Measurements from ENCODE around the gene REXO4. TPM values are rescaled to one million over a fixed set of nuclear protein-coding genes. Genes with fewer than 3 reads are reported as not detected.

Gene REXO4
- total and polyA plus RNA-seq, 2 of the 13 experiments (the other 11 are each of a cell fraction or from before 2014, with no cell fraction given), result 18.5 to 30.4 TPM

- no TSS peak for BruUV-seq (replicated peaks)
- POLR2A ChIA-PET, result interaction anchor here (1.6 to 3.3 kb wide), 2 partner anchors 11 to 33 kb away, joined by 3 to 16 read pairs; partner anchors contain the start of genes MED22 and RPL7A
- Histone ChIP-seq H3K9ac (ENCODE audit: insufficient read depth, low read depth, low read length) (no peak overlapping the region), H3K27ac (ENCODE audit: extremely low read length, insufficient read depth, low read length) (no peak overlapping the region), H4K20me1 (ENCODE audit: insufficient read depth, low read length) (no peaks in the 10 kb centered on the region), H2AFZ (ENCODE audit: low read length) (no peak overlapping the region), H3K27me3 (ENCODE audit: control insufficient read depth in 1 of 2, insufficient read depth in 2 of 2, low read length in 2 of 2) (no peaks in the 10 kb centered on the region), H3K9me3 (ENCODE audit: low read length) (peaks cover 10% of the 10 kb centered on the region; the same call in 1 of the 2 replicates), H3K36me3 (replicated peaks in 1 of 2; ENCODE audit: control insufficient read depth in 1 of 2, insufficient read depth in 2 of 2, low read length in 2 of 2) (no peaks in the 10 kb centered on the region), H3K4me1 (ENCODE audit: insufficient read depth, low read length) (peaks cover 58% of the 10 kb centered on the region), H3K4me2 (ENCODE audit: low read depth, low read length) (no peak overlapping the region), H3K79me2 (ENCODE audit: insufficient read depth, low read length) (no peaks in the 10 kb centered on the region), H3K4me3 (replicated peaks in 1 of 3; ENCODE audit: insufficient read depth in 1 of 3, low read depth in 2 of 3, low read length in 3 of 3) (no peak overlapping the region)
- in situ Hi-C loops (cut with HindIII; ENCODE audit: extremely low pct_ligation_motif_present, low pct_unique_long_range_greater_than_20kb) (no loop called here), intact Hi-C loops (cut with micrococcal nuclease; ENCODE audit: unreplicated experiment) (no loop called here)
- FAIRE-seq (no peak), ATAC-seq (no peak), DNase-seq (ENCODE audit: low spot score) (no peak)
- TF ChIP-seq TOE1 (CRISPR knock-in tag; IDR thresholded peaks at IDR 0.05) (no peak), ZBTB7B (CRISPR knock-in tag; IDR thresholded peaks at IDR 0.05) (no peak), HOXD1 (CRISPR knock-in tag; IDR thresholded peaks at IDR 0.05) (no peak), GFI1 (CRISPR knock-in tag; IDR thresholded peaks at IDR 0.05; ENCODE audit: borderline replicate concordance) (no peak), ZNF20 (CRISPR knock-in tag; IDR thresholded peaks at IDR 0.05) (no peak), ZNF263 (CRISPR knock-in tag; IDR thresholded peaks at IDR 0.05) (no peak), ZNF160 (CRISPR knock-in tag; IDR thresholded peaks at IDR 0.05) (no peak), JUND (CRISPR knock-in tag; IDR thresholded peaks at IDR 0.05) (no peak), CEBPG (CRISPR knock-in tag; IDR thresholded peaks at IDR 0.05) (no peak), KLF6 (CRISPR knock-in tag; IDR thresholded peaks at IDR 0.05) (no peak), ZZZ3 (CRISPR knock-in tag; IDR thresholded peaks at IDR 0.05; ENCODE audit: borderline replicate concordance) (no peak), ETV6 (CRISPR knock-in tag; conservative IDR thresholded peaks at IDR 0.05) (no peak), FUBP1 (CRISPR knock-in tag; IDR thresholded peaks at IDR 0.05; ENCODE audit: borderline replicate concordance) (no peak), GRHL1 (CRISPR knock-in tag; conservative IDR thresholded peaks at IDR 0.05) (no peak), NFIB (CRISPR knock-in tag; IDR thresholded peaks at IDR 0.05; ENCODE audit: borderline replicate concordance) (no peak), SMAD3 (CRISPR knock-in tag; IDR thresholded peaks at IDR 0.05) (no peak), ZNF891 (CRISPR knock-in tag; IDR thresholded peaks at IDR 0.05) (no peak)
- WGBS (ENCODE audit: low lambda C conversion rate), result 90% methylated on average over 4 of the region's 4 CpGs
- CTCF ChIA-PET (ENCODE audit: low intra/inter-chr PET ratio, low total read pairs), result no interaction called here
These were observed 37.1 kb downstream of the REXO4 start for GRCh38 chr9:133380734-133381133.
